ENCODE results near the gene GMCL2. TPM values are rescaled to one million over a fixed set of nuclear protein-coding genes. Genes with fewer than 3 reads are reported as not detected.

The GMCL2 gene
- polyA plus RNA-seq, 2 donors = not detected

DNA sequence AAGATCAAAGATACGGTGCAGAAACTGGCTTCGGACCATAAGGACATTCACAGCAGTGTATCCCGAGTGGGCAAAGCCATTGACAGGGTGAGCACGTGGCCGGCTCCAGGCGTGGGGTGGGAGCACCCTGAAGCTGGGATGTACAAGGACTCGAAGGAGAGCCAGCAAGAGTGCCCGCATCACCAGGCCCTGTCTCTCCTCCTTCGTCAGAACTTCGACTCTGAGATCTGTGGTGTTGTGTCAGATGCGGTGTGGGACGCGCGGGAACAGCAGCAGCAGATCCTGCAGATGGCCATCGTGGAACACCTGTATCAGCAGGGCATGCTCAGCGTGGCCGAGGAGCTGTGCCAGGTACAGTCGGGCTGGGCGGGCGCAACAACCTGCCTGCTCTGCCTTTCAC lies 44.5 kb downstream of the GMCL2 start:
- 88% methylated on average over 20 of the region's 20 CpGs for WGBS, 2 donors
- Histone ChIP-seq H3K27me3 (ENCODE audit: control insufficient read depth in 1 of 2, insufficient read depth in 2 of 2, low read length in 2 of 2) (no peaks in the 10 kb centered on the region), H3K36me3 (ENCODE audit: control insufficient read depth in 2 of 2, insufficient read depth in 2 of 2, low read length in 1 of 2) (peaks cover 6 to 34% of the 10 kb centered on the region in 2 donors), H3K27ac (ENCODE audit: low read depth in 2 of 2, low read length in 1 of 2) (peak overlapping the region in 1 of 2 donors; percentile 24), H3K9me3 (ENCODE audit: control insufficient read depth in 2 of 2, insufficient read depth in 1 of 2, low read depth in 1 of 2, low read length in 1 of 2) (no peaks in the 10 kb centered on the region), H3K4me1 (ENCODE audit: control insufficient read depth in 2 of 2, insufficient read depth in 2 of 2, low read length in 1 of 2) (peaks cover 0 to 13% of the 10 kb centered on the region in 2 donors), H3K4me3 (ENCODE audit: low read depth in 1 of 2, low read length in 2 of 2) (no peak overlapping the region)

GRCh38 chr5:178141550-178141949 lies 45.6 kb downstream of the GMCL2 start:
- no peaks in the 10 kb centered on the region for H3K27me3 ChIP-seq (ENCODE audit: control insufficient read depth in 1 of 2, insufficient read depth in 2 of 2, low read length in 2 of 2)
- WGBS, 2 donors = 93 to 96% methylated on average over 4 of the region's 4 CpGs
- H3K4me3 ChIP-seq (ENCODE audit: low read depth in 1 of 2, low read length in 2 of 2) = no peak overlapping the region
- H3K9me3 ChIP-seq (ENCODE audit: control insufficient read depth in 2 of 2, insufficient read depth in 1 of 2, low read depth in 1 of 2, low read length in 1 of 2) = no peaks in the 10 kb centered on the region
- H3K27ac ChIP-seq (ENCODE audit: low read depth in 2 of 2, low read length in 1 of 2) = no peak overlapping the region
- H3K4me1 ChIP-seq (ENCODE audit: control insufficient read depth in 2 of 2, insufficient read depth in 2 of 2, low read length in 1 of 2) = peaks cover 0 to 5% of the 10 kb centered on the region in 2 donors
- peaks cover 6 to 29% of the 10 kb centered on the region in 2 donors for H3K36me3 ChIP-seq (ENCODE audit: control insufficient read depth in 2 of 2, insufficient read depth in 2 of 2, low read length in 1 of 2)

DNA sequence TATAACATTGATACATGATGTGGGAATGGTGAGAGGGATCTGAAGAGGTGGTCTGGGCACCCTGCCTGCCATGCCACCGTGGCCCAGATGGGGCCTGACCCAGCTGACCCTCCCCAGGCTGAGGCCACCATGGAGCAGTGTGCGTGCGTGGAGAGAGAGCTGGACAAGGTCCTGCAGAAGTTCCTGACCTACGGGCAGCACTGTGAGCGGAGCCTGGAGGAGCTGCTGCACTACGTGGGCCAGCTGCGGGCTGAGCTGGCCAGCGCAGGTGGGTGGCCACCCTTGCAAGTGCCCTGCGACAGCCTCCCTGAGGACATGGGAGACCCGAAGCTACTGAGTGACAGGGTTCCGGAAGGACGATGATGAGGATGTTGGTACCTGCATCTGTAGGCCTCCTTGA lies 49.2 kb downstream of the GMCL2 start:
- H3K36me3 ChIP-seq (ENCODE audit: control insufficient read depth in 2 of 2, insufficient read depth in 2 of 2, low read length in 1 of 2) = peaks cover 8 to 25% of the 10 kb centered on the region in 2 donors

GRCh38 chr5:178136990-178137389 lies 50.2 kb downstream of the GMCL2 start:
- H3K9me3 ChIP-seq (ENCODE audit: control insufficient read depth in 2 of 2, insufficient read depth in 1 of 2, low read depth in 1 of 2, low read length in 1 of 2) = no peaks in the 10 kb centered on the region
- WGBS, 2 donors = 84 to 88% methylated on average over 10 of the region's 10 CpGs
- no peaks in the 10 kb centered on the region for H3K4me1 ChIP-seq (ENCODE audit: control insufficient read depth in 2 of 2, insufficient read depth in 2 of 2, low read length in 1 of 2)
- H3K27me3 ChIP-seq (ENCODE audit: control insufficient read depth in 1 of 2, insufficient read depth in 2 of 2, low read length in 2 of 2) = no peaks in the 10 kb centered on the region
- no peak overlapping the region for H3K4me3 ChIP-seq (ENCODE audit: low read depth in 1 of 2, low read length in 2 of 2)
- peaks cover 4 to 20% of the 10 kb centered on the region in 2 donors for H3K36me3 ChIP-seq (ENCODE audit: control insufficient read depth in 2 of 2, insufficient read depth in 2 of 2, low read length in 1 of 2)
- no peak overlapping the region for H3K27ac ChIP-seq (ENCODE audit: low read depth in 2 of 2, low read length in 1 of 2)

More for the DNA sequence above, 49.2 kb downstream of the GMCL2 start:
- 90 to 91% methylated on average over 12 of the region's 12 CpGs for WGBS, 2 donors
- Histone ChIP-seq H3K27me3 (ENCODE audit: control insufficient read depth in 1 of 2, insufficient read depth in 2 of 2, low read length in 2 of 2) (no peaks in the 10 kb centered on the region), H3K4me1 (ENCODE audit: control insufficient read depth in 2 of 2, insufficient read depth in 2 of 2, low read length in 1 of 2) (no peaks in the 10 kb centered on the region), H3K9me3 (ENCODE audit: control insufficient read depth in 2 of 2, insufficient read depth in 1 of 2, low read depth in 1 of 2, low read length in 1 of 2) (no peaks in the 10 kb centered on the region), H3K4me3 (ENCODE audit: low read depth in 1 of 2, low read length in 2 of 2) (no peak overlapping the region), H3K27ac (ENCODE audit: low read depth in 2 of 2, low read length in 1 of 2) (no peak overlapping the region)

Other genes starting within 250 kb of the GMCL2 start
- not detected for gene PROP1, start 191.1 kb downstream of the GMCL2 start, polyA plus RNA-seq
- gene N4BP3, start 73.8 kb downstream of the GMCL2 start, polyA plus RNA-seq = 10 to 100 TPM; 16.9 to 26.2 TPM
- 10 to 100 TPM; 75.2 to 90.8 TPM for gene RMND5B, start 56.4 kb downstream of the GMCL2 start, polyA plus RNA-seq
- 100 to 1,000 TPM; 126 to 238 TPM for gene NHP2, start 33.5 kb downstream of the GMCL2 start, polyA plus RNA-seq
- gene HNRNPAB, start 17.2 kb upstream of the GMCL2 start, polyA plus RNA-seq = 100 to 1,000 TPM; 146 to 154 TPM
- 10 to 100 TPM; 21.1 to 35.8 TPM for gene PHYKPL, start 45.4 kb upstream of the GMCL2 start, polyA plus RNA-seq